ENCODE results near the gene ACLY.

ACLY gene

DNA sequence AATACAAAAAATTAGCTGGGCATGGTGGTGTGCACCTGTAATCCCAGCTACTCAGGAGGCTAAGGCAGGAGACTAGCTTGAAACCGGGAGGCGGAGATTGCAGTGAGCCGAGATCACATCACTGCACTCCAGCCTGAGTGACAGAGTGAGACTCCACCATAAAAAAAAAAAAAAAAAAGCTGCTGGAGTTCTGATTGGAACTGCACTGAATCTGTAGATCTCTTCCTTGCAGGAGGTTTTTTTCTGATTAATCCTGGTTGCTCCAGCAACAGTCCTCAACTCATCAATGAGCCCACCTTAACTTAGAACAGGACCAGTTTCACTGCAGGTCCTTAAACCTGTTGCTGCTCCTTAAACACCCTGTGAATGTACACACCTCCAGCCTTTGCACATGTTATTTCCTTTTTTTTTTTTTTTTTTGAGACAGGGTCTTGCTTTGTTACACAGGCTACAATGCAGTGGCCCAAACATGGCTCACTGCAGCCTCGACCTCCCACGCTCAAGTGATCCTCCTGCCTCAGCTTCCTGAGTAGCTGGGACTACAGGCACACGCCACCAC lies 10.0 kb upstream of the ACLY start:
- Histone ChIP-seq H3K27ac (no peak overlapping the region), H3K4me3 (ENCODE audit: low read depth in 1 of 2, low read length in 1 of 2) (no peak overlapping the region), H3K4me1 (ENCODE audit: control insufficient read depth in 1 of 2, insufficient read depth in 1 of 2, low read depth in 1 of 2, low read length in 1 of 2) (peaks cover 28 to 37% of the 10 kb centered on the region in 2 experiments), H3K27me3 (no peaks in the 10 kb centered on the region), H3K36me3 (no peaks in the 10 kb centered on the region), H3K9me3 (no peaks in the 10 kb centered on the region)
- no peak for TF ChIP-seq CTCF (IDR thresholded peaks at IDR 0.05)

DNA sequence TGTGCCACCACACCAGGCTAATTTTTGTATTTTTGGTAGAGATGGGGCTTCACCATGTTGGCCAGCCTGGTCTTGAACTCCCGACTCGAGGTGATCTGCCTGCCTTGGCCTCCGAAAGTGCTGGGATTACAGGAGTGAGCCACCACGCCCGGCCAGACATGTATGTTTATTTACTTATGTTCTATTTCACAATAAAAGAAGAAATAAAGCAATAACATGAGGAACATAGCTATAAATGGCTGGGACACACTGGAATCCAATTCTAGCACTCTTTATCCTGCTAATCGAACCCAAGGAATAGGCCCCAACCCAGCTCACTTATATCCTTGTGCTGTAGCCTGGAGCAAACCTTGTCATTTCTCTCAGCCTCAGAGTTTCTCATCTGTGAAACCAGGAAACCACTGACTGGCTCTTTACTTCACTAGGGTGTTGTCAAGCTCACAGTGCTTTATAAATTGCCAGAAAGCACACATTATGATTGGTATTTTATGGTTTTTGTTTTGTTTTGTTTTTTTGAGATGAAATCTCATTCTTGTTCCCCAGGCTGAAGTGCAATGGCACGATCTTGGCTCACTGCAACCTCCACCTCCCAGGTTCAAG lies 7.3 kb upstream of the ACLY start:
- H3K4me3 ChIP-seq (ENCODE audit: low read depth in 1 of 2, low read length in 1 of 2), result no peak overlapping the region
- no peaks in the 10 kb centered on the region for H3K9me3 ChIP-seq
- no peak overlapping the region for H3K27ac ChIP-seq
- H3K4me1 ChIP-seq (ENCODE audit: control insufficient read depth in 1 of 2, insufficient read depth in 1 of 2, low read depth in 1 of 2, low read length in 1 of 2), result peaks cover 14 to 19% of the 10 kb centered on the region in 2 experiments
- TF ChIP-seq CTCF (IDR thresholded peaks at IDR 0.05), result no peak
- H3K36me3 ChIP-seq, result no peaks in the 10 kb centered on the region
- no peaks in the 10 kb centered on the region for H3K27me3 ChIP-seq

DNA sequence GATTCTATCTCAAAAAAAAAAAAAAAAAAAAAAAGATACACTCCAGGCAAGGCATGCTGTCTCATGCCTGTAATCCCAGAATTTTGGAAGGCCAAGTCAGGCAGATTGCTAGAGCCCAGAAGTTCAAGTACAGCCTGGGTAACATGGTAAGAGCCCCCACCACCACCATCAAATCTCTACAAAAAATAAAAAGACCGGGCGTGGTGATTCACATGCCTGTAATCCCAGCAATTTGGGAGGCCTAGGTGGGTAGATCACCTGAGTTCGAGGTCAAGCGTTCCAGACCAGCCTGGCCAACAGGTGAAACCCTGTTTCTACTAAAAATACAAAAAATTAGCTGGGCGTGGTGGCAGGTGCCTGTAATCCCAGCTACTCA lies 1.8 kb upstream of the ACLY start:
- no peak overlapping the region for H3K4me3 ChIP-seq (ENCODE audit: low read depth in 1 of 2, low read length in 1 of 2)
- no peak overlapping the region for H3K27ac ChIP-seq
- H3K4me1 ChIP-seq (ENCODE audit: control insufficient read depth in 1 of 2, insufficient read depth in 1 of 2, low read depth in 1 of 2, low read length in 1 of 2), result peaks cover 16 to 21% of the 10 kb centered on the region in 2 experiments
- H3K27me3 ChIP-seq, result no peaks in the 10 kb centered on the region
- no peaks in the 10 kb centered on the region for H3K9me3 ChIP-seq
- no peak for TF ChIP-seq CTCF (IDR thresholded peaks at IDR 0.05)
- no peaks in the 10 kb centered on the region for H3K36me3 ChIP-seq

DNA sequence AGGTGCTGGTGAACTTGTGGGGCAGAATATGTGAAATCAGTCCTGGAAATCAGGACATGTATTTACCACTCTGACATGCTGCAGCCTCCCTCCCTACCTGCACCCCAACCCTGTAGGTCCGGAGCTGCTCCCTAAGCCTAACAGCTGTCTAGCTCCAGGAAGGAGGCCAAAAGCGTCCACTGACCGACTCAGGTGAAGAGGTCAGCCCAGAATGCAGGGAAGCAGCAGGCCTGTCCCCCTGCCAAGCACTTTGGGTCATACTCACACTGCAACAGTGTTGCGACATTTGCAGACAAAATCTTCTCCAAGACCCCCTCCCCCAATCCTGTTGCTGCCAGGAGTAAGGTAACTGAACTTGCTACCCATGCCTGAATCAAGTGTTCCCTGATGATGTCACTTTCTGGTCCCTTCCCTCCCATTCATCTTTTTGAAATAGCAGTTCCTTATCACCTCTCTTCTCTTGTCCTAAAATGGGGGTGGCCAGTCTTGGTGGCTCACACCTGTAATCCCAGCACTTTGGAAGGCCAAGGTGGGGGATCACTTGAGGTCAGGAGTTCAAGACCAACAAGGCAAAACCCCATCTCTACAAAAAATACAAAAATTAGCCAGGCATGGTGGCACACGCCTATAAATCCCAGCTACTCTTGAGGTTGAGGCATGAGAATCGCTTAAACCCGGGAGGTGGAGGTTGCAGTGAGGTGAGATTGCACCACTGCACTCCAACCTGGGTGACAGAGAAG lies 1.3 kb upstream of the ACLY start:
- Histone ChIP-seq H3K4me1 (ENCODE audit: control insufficient read depth in 1 of 2, insufficient read depth in 1 of 2, low read depth in 1 of 2, low read length in 1 of 2) (peaks cover 16 to 21% of the 10 kb centered on the region in 2 experiments), H3K36me3 (no peaks in the 10 kb centered on the region), H3K4me3 (ENCODE audit: low read depth in 1 of 2, low read length in 1 of 2) (peak overlapping the region in 1 of 2 experiments; percentile 97), H3K27me3 (no peaks in the 10 kb centered on the region), H3K9me3 (no peaks in the 10 kb centered on the region), H3K27ac (no peak overlapping the region)
- TF ChIP-seq CTCF (IDR thresholded peaks at IDR 0.05), result no peak

GRCh38 chr17:41919165-41919817 lies 540 bp upstream of the ACLY start:
- Histone ChIP-seq H3K27me3 (no peaks in the 10 kb centered on the region), H3K4me3 (ENCODE audit: low read depth in 1 of 2, low read length in 1 of 2) (peak overlapping the region; percentile 82 to 97), H3K9me3 (no peaks in the 10 kb centered on the region), H3K27ac (peak overlapping the region; percentile 80), H3K4me1 (ENCODE audit: control insufficient read depth in 1 of 2, insufficient read depth in 1 of 2, low read depth in 1 of 2, low read length in 1 of 2) (peaks cover 16 to 21% of the 10 kb centered on the region in 2 experiments), H3K36me3 (no peaks in the 10 kb centered on the region)
- no peak for TF ChIP-seq CTCF (IDR thresholded peaks at IDR 0.05)
